Measurements from ENCODE around the gene ZMYND12.

The ZMYND12 gene

GRCh38 chr1:42442662-42443061 lies 13.2 kb downstream of the ZMYND12 start:
- no peak overlapping the region for H3K4me3 ChIP-seq (ENCODE audit: low read depth, low read length)

- no peak overlapping the region for H3K4me3 ChIP-seq (ENCODE audit: low read depth, low read length)
These were observed 15.9 kb downstream of the ZMYND12 start for GRCh38 chr1:42439940-42440339.

DNA sequence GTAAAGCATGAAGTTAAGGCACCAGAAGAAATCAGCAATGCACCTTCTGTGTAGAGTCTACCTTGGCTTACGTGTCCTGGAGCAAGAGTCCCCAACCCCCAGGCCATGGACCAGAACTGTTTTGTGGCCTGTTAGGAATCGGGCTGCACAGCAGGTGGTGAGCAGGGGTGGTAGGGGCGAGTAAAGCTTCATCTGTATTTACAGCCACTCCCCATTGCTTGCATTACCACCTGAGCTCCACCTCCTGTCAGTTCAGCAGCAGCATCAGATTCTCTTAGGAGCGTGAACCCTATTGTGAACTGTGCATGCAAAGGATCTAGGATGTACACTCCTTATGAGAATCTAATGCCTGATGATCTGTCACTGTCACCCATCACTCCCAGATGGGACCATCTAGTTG lies 21.5 kb downstream of the ZMYND12 start:
- H3K4me3 ChIP-seq (ENCODE audit: low read depth, low read length) = no peak overlapping the region

- no peak overlapping the region for H3K4me3 ChIP-seq (ENCODE audit: low read depth, low read length)
These were observed 22.5 kb downstream of the ZMYND12 start for GRCh38 chr1:42433369-42433768.

- H3K4me3 ChIP-seq (ENCODE audit: low read depth, low read length) = no peak overlapping the region
These were observed 23.1 kb downstream of the ZMYND12 start for GRCh38 chr1:42432714-42433113.

- no peak overlapping the region for H3K4me3 ChIP-seq (ENCODE audit: low read depth, low read length)
These were observed 24.3 kb downstream of the ZMYND12 start for GRCh38 chr1:42431514-42431913.

- H3K4me3 ChIP-seq (ENCODE audit: low read depth, low read length) = no peak overlapping the region
These were observed 25.3 kb downstream of the ZMYND12 start for GRCh38 chr1:42430286-42431135.

DNA sequence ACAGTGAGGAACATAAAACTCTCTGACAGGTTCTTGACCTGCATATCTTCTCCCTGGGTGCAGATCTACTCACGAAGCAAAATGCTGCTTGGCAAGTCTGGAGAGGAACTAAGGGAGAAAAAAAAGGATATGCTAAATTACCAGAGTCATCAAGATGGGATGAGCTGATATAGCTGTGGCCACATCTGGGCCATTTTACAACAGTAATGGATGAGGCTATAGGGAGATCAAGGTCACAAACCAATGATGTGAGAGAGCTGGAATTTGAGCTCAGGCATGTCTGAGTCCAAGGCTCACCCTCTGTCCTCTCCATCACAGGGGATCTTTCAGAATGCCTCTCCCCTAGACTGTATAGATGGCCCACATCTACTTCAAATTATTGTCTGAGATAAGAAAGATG lies 26.2 kb downstream of the ZMYND12 start:
- no peak overlapping the region for H3K4me3 ChIP-seq (ENCODE audit: low read depth, low read length)

DNA sequence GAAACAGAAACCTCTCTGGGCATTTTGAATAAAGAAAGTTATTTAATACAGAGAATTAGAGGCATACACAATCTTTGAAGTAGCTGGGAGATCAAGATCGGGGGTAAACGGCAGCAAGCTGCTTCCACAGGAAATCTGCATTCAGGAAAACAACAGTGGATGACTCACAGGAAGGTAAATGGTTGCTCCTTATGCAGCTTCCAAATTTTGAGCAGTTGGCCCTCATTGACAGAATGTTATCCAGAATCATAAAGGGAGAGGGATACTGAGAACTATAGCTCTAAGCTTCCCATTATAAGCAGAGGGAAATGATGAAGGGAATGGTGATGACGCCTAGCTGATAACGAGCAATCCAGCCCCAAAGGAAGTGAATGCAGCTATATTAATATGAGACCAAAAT lies 28.6 kb downstream of the ZMYND12 start:
- no peak overlapping the region for H3K4me3 ChIP-seq (ENCODE audit: low read depth, low read length)

DNA sequence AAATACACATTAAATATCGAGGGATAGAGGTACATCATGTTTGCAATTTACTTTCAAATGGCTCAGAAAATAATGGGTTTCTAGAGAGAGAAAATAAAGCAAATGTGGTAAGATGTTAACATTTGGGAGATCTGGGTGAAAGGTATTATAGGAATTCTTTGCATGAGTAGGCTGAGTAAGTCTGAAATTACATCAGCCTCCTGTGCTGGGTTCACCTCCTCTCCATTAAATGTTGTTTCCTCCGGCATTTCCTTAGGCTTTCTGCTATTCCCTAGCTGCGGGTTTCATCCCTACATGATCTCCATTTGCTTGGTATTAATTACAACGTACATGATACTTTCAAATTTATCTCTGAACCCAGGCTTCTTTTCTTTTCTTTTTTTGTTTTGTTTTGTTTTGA lies 31.6 kb downstream of the ZMYND12 start:
- no peak overlapping the region for H3K4me3 ChIP-seq (ENCODE audit: low read depth, low read length)

DNA sequence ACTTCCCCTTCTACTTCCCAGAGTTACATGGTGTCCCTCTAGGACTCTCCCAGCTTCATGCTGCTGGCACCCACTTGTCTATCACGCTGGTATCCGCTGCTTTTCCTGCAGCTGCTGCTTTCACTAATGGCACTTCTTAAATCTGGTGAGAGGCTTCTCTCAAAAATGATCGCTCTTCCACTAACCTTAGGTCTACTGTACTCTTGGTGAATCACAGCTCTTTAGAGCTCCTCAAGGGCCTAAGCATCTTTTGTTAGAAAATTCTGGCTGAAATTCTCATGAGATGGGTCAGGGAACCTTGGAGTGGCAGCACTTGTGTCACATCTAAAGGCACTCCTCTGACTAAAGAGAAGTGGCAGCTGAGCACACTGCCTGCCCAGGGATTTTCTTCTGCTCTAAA lies 32.1 kb downstream of the ZMYND12 start:
- no peak overlapping the region for H3K4me3 ChIP-seq (ENCODE audit: low read depth, low read length)

DNA sequence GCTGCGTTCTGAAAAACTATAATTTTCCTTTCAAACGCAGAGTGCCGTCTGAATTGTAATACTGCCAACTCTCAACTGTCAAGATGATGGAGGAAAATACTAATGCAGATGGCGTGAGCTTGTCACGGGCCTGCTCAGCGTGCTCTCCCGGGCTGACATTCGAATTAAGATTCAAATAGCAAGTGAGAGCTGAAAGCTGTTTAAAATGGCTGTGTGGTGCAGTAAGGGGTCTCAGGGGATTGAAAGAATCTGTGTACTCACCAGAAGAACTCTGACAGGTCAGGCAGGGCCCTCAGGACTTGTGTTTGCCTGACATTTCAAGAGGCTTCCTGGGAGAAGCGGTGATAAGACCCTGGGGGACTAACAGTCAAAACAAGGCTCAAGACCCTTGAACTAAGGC lies 33.1 kb downstream of the ZMYND12 start:
- no peak overlapping the region for H3K4me3 ChIP-seq (ENCODE audit: low read depth, low read length)

DNA sequence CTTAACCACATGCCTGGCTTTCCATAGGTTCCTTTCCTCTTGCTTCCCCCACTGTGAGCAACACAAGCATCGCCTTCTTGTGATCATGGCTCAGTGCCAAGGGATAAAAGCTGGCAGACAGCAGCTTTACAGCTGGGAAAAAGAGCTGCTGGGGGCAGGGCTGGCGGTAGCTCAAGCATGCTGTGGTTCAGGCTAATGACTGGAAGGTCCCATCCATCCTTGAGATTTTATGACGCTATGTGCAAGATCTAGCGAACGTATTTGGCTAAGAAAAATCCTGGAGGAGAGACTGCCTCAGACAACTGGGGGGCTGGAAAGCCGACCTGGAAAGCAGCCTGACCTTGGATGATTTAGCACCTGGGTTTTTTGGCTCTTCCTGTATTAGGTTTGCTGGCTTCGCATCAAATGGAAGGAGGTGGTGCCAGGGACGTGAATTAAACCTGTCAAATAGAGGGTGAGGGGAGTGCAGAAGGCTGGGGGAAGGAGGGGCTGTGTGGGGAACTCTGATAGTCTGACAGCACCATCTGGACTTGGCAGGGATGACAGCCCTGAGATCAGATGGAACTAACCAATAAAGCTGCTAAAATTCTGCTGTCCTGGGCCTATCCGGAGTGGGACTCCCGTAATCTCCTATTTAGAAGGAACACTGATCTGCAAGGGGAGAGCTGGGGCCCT lies 34.8 kb downstream of the ZMYND12 start:
- no peak overlapping the region for H3K4me3 ChIP-seq (ENCODE audit: low read depth, low read length)

GRCh38 chr1:42420121-42420520 lies 35.7 kb downstream of the ZMYND12 start:
- H3K4me3 ChIP-seq (ENCODE audit: low read depth, low read length) = no peak overlapping the region

GRCh38 chr1:42419126-42419821 lies 36.5 kb downstream of the ZMYND12 start:
- H3K4me3 ChIP-seq (ENCODE audit: low read depth, low read length) = no peak overlapping the region

- no peak overlapping the region for H3K4me3 ChIP-seq (ENCODE audit: low read depth, low read length)
These were observed 37.3 kb downstream of the ZMYND12 start for GRCh38 chr1:42418516-42418915.

- H3K4me3 ChIP-seq (ENCODE audit: low read depth, low read length) = no peak overlapping the region
These were observed 38.7 kb downstream of the ZMYND12 start for GRCh38 chr1:42417166-42417565.

GRCh38 chr1:42414551-42415496 lies 41.0 kb downstream of the ZMYND12 start:
- H3K4me3 ChIP-seq (ENCODE audit: low read depth, low read length) = no peak overlapping the region

DNA sequence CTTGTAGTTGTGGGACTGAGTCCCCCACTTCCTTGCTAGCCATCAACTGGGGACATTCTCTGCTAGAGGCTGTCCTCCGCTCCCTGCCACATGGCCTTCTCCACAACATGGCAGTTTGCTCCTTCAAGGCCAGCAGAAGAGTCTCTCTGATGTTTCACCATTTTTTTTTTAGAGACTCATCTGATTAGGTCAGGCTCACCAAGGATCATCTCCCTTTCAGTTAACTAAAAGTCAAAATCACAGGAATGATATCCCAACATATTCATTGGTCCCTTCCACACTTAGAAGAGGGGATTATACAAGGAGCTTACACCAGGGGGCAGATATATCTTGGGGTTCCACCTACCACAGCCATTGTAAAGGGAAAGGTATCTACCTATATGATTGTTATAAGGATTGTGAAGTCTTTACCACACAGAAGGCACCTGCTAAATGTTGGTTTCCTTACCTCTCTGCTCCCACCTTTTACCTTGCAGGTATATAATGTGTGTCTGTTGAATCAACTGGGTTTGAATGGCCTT lies 51.9 kb downstream of the ZMYND12 start:
- H3K4me3 ChIP-seq (ENCODE audit: low read depth, low read length) = no peak overlapping the region

DNA sequence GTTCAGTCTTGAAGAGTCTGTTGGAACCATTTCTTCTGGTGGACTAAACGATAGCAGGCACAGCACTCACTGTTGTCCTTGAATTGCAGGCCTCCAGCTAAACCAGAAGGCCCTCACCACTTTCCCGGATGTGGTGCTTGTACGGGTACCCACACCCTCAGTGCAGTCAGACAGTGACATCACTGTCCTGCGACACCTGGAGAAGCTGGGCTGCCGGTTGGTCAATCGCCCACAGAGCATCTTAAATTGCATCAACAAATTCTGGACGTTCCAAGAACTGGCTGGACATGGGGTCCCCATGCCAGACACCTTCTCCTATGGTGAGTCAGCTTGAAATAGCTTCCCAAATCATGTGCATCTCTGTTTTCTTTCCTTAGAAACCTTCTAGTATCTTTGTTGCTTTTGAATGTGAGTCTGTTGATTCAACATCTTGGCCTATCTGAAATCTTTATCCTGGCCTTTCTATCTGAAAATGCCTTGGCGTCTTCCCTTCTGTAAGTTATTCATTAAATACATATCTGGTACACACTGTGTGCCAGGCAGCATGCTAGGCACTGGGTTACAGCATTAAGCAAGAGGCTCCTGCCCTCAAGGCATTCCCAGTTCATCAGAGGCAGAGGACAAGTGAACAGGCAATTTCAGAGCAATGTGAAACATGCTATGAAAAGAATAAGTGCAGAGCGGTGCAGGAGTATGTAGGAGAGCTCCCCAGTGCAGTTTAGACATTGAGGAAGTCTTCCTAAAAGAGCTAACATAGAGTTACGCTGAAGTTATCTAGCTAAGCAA lies 56.3 kb downstream of the ZMYND12 start:
- H3K4me3 ChIP-seq (ENCODE audit: low read depth, low read length) = no peak overlapping the region

Measured in iPS-11a (cell line).